Hematopoietic multipotent progenitor cell treated with erythropoietin and hydrocortisone succinate and interleukin-3 and kit ligand, for 6 days (in vitro differentiated cells): ENCODE data around the gene NFE2.
"Not testable (repeated sequence)": the region's sequence is repeated elsewhere in the genome, so short reads cannot be mapped to it uniquely, and the experiment has no call there.

Experiments
- DNase-seq: peaks from one replicate; pipeline ENCODE4 v3.0.0-alpha.2; 2015

Gene NFE2

GRCh38 chr12:54300732-54301427 is at the start of gene NFE2:
TSS of gene NFE2 (minus strand) at chr12:54301015. CDS start at chr12:54295248, 5,767 bp downstream.
- peak; percentile 97 for DNase-seq

- DNase-seq: no peak
Observed at GRCh38 chr12:54349679-54350078, 48.9 kb upstream of the NFE2 start.

GRCh38 chr12:54349036-54349435 is 48.2 kb upstream of the NFE2 start:
- DNase-seq: no peak

GRCh38 chr12:54341378-54342300 is 40.8 kb upstream of the NFE2 start:
- no peak for DNase-seq

- no peak for DNase-seq
Observed at GRCh38 chr12:54340846-54341245, 40.0 kb upstream of the NFE2 start.

GRCh38 chr12:54338698-54339296 is 38.0 kb upstream of the NFE2 start:
- no peak for DNase-seq

GRCh38 chr12:54337854-54338650 is 37.2 kb upstream of the NFE2 start:
- peak; percentile 54 for DNase-seq

- DNase-seq: peak; percentile 63
Observed at GRCh38 chr12:54337280-54337842, 36.5 kb upstream of the NFE2 start.

- DNase-seq: no peak
Observed at GRCh38 chr12:54333420-54334034, 32.7 kb upstream of the NFE2 start.

GRCh38 chr12:54331461-54331860 is 30.6 kb upstream of the NFE2 start:
- no peak for DNase-seq

GRCh38 chr12:54330442-54330841 is 29.6 kb upstream of the NFE2 start:
- no peak for DNase-seq

- no peak for DNase-seq
Observed at GRCh38 chr12:54329759-54330158, 28.9 kb upstream of the NFE2 start.

- DNase-seq: no peak
Observed at GRCh38 chr12:54328595-54329337, 28.0 kb upstream of the NFE2 start.

- DNase-seq: not testable (repeated sequence)
Observed at GRCh38 chr12:54325442-54326109, 24.8 kb upstream of the NFE2 start.

- peak; percentile 100 for DNase-seq
Observed at GRCh38 chr12:54324617-54325441, 24.0 kb upstream of the NFE2 start, which contains the start of gene COPZ1. TSS of gene COPZ1 (plus strand) at chr12:54325131. CDS start at chr12:54325164, 33 bp downstream.

GRCh38 chr12:54321363-54321762 is 20.5 kb upstream of the NFE2 start:
- DNase-seq: no peak

GRCh38 chr12:54312309-54312708 is 11.5 kb upstream of the NFE2 start:
- not testable (repeated sequence) for DNase-seq

GRCh38 chr12:54311051-54311450 is 10.2 kb upstream of the NFE2 start:
- DNase-seq: peak; percentile 28
